Epithelial cell of esophagus (primary cell): ENCODE measurements around the gene SERTAD2.

Source experiments
- DNase-seq: peaks from one replicate; pipeline ENCODE4 v3.0.0; 2010; ENCODE audit warnings: low read depth
- H3K4me3 ChIP-seq: 2 replicates; pipeline ENCODE4 v1.5.1; 2011; ENCODE audit warnings: mild to moderate bottlenecking, low read length, control low read depth
- TF ChIP-seq, protein P1 (sequence below): IDR thresholded peaks from 2 replicates; pipeline ENCODE4 v1.5.1; 2011; ENCODE audit warnings: low read depth, mild to moderate bottlenecking, low read length, control low read depth, inconsistent platforms; ENCODE audit not compliant: insufficient read depth; ENCODE audit errors: missing control alignments

The SERTAD2 gene

GRCh38 chr2:64608867-64609226 lies 44.9 kb downstream of the SERTAD2 start:
- TF ChIP-seq, protein P1, sequence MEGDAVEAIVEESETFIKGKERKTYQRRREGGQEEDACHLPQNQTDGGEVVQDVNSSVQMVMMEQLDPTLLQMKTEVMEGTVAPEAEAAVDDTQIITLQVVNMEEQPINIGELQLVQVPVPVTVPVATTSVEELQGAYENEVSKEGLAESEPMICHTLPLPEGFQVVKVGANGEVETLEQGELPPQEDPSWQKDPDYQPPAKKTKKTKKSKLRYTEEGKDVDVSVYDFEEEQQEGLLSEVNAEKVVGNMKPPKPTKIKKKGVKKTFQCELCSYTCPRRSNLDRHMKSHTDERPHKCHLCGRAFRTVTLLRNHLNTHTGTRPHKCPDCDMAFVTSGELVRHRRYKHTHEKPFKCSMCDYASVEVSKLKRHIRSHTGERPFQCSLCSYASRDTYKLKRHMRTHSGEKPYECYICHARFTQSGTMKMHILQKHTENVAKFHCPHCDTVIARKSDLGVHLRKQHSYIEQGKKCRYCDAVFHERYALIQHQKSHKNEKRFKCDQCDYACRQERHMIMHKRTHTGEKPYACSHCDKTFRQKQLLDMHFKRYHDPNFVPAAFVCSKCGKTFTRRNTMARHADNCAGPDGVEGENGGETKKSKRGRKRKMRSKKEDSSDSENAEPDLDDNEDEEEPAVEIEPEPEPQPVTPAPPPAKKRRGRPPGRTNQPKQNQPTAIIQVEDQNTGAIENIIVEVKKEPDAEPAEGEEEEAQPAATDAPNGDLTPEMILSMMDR: no peak
- no peak for DNase-seq
- peak overlapping the region; percentile 5 for H3K4me3 ChIP-seq

GRCh38 chr2:64607381-64608304 lies 46.1 kb downstream of the SERTAD2 start:
- DNase-seq: peak; percentile 90
- TF ChIP-seq, protein P1: no peak
- no peak overlapping the region for H3K4me3 ChIP-seq

DNA sequence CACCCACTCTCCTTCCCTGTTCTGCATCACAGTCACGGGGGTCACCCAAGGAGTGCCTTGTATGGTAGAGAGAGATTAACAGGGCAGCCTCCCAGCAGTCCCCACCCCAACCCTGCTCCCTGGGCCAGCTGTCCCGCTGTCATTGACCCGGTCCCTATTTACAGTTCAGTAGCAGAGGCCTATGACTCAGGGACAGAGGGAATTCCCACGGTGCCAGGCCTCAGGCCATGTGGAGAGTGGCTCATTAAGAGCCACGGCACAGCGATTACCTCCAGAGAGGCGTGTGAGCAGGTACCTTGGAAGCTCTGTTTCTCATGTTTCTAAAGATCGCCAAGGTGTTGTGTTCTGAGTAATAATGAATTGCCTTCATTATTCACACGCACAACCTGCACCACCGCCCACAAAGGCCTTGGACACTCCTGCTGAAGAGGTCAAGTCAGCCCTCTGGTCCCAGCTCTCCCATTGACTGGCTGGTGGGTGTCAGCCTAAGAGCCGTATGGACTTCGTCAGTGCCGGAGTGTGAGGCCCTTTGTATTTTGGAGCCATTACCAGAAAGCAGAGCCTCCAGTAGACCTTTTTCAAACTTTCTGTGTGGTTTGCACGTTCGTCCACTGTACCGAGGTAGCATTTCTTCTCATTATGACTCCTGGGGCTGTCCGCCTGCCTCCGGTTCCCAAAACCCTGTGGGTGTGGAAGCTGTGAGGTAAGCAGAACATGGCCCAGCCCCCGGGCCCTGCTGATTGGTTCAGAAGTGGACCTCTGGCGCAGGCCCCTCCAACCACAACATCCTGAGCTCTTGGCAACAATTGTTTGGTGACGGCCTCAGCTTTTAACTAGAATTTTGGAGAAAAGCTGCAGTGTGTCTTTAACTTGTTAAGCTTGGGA lies 47.0 kb downstream of the SERTAD2 start:
- peak; percentile 94 for DNase-seq
- TF ChIP-seq, protein P1: no peak
- no peak overlapping the region for H3K4me3 ChIP-seq

- no peak overlapping the region for H3K4me3 ChIP-seq
- DNase-seq: no peak
- TF ChIP-seq, protein P1: no peak
These were observed 47.7 kb downstream of the SERTAD2 start for GRCh38 chr2:64605991-64606478.

DNA sequence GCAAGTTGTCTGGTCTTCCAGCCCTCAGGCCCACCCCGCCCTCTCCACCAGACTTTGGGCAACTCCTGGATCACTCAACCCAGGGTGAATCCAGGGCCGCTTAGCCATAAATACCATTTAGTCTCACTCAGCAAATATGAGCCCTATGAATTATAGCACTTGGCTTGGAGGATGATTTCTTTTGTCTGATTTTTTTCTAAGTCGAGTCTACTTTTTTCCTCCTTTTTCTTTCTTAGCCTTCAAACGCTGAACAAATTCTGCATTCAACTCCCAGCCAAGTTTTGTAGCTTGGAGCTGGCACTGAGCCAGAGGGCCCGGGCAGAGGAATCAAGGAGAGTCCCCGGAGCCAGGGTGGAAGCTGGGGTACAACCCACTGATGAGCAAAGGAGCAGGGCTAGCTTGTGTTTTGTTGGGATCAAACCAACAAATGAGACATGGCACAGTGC lies 48.7 kb downstream of the SERTAD2 start:
- DNase-seq: peak; percentile 78
- no peak overlapping the region for H3K4me3 ChIP-seq
- TF ChIP-seq, protein P1: no peak

GRCh38 chr2:64604155-64604554 lies 49.6 kb downstream of the SERTAD2 start:
- TF ChIP-seq, protein P1: no peak
- no peak overlapping the region for H3K4me3 ChIP-seq
- no peak for DNase-seq
